K562 (cell line): ENCODE results near the gene IDS. TPM values are rescaled to one million over a fixed set of nuclear protein-coding genes. Genes with fewer than 3 reads are reported as not detected.

Experiments
- ATAC-seq: fragments of 200-7000 bp; cut with Tn5 transposase; 3 replicates; pipeline ENCODE4 v1.9.1; 2020; ENCODE audit warnings: moderate library complexity
- BruUV-seq: library from RNA; stranded (reverse); fragments of 400-500 nt; replicated peaks from 2 replicates; lab custom pipeline; 2021; lab: Mats Ljungman, UMichigan
- CTCF ChIA-PET: fragments of 300-600 bp; formaldehyde crosslinking; extraction: SDS; loops from one replicate; lab custom pipeline; 2021; ENCODE audit warnings: low intra/inter-chr PET ratio; lab: Yijun Ruan, JAX
- POLR2A ChIA-PET: fragments of 300-600, 350-650 bp; sonication (Branson Sonifier 250); formaldehyde crosslinking; extraction: SDS; loops from one replicate; lab custom pipeline; 2021; ENCODE audit warnings: antibody characterized with exemption, inconsistent platforms; lab: Yijun Ruan, JAX
- DNase-seq, 4 experiments: peaks; one replicate each; pipeline versions ENCODE4 v3.0.0 to v3.0.0-alpha.2; 2011 to 2018; ENCODE audit warnings: low spot score in 3 of 4, mixed read lengths in 3 of 4; ENCODE audit errors: extremely low read depth in 1 of 4
- FAIRE-seq: peaks from 2 replicates; lab custom pipeline; 2011; peaks lifted over from hg19 to GRCh38; lab: Jason Lieb, UNC
- H2AFZ ChIP-seq: 2 replicates; pipeline ENCODE4 v1.6.0; 2011; ENCODE audit warnings: low read depth, low read length, control low read depth, inconsistent platforms
- H3K27ac ChIP-seq: fragments of 200-600 bp; 3 replicates; pipeline ENCODE4 v1.8.0; 2011; ENCODE audit warnings: low read depth, mild to moderate bottlenecking, control low read depth, inconsistent platforms, low read length, moderate library complexity, mixed read lengths; ENCODE audit errors: extremely low read depth
- H3K27me3 ChIP-seq, 2 experiments: fragments of 300-600 bp in 1 of 2; 2 replicates in 1 of 2; 3 replicates in 1 of 2; pipeline versions ENCODE4 v1.6.0 to v1.8.0; 2011; ENCODE audit warnings: inconsistent platforms in 2 of 2, low read length in 2 of 2, mild to moderate bottlenecking in 1 of 2, mixed read lengths in 1 of 2, moderate library complexity in 1 of 2; ENCODE audit not compliant: control insufficient read depth in 2 of 2, insufficient read depth in 2 of 2
- H3K36me3 ChIP-seq: fragments of 300-600 bp; 3 replicates; pipeline ENCODE4 v1.8.0; 2011; ENCODE audit warnings: mild to moderate bottlenecking, low read length, inconsistent platforms; ENCODE audit not compliant: control insufficient read depth, insufficient read depth
- H3K4me1 ChIP-seq, 2 experiments: fragments of 200-600 bp in 1 of 2; replicated peaks in 1 of 2; 2 replicates in 1 of 2; 3 replicates in 1 of 2; pipeline versions ENCODE4 v1.5.1 to v1.8.0; 2011; ENCODE audit warnings: inconsistent platforms in 2 of 2, low read length in 2 of 2, mild to moderate bottlenecking in 1 of 2, mixed read lengths in 1 of 2, moderate library complexity in 1 of 2; ENCODE audit not compliant: control insufficient read depth in 2 of 2, insufficient read depth in 2 of 2
- H3K4me2 ChIP-seq: 2 replicates; pipeline ENCODE4 v1.6.1; 2011; ENCODE audit warnings: low read length, control low read depth, inconsistent platforms, mixed read lengths; ENCODE audit not compliant: insufficient read depth
- H3K4me3 ChIP-seq: fragments of 200-600 bp; sonication (generic), shearing (Covaris generic); 2 replicates; pipeline ENCODE4 v1.5.1; 2016; ENCODE audit warnings: control low read depth, inconsistent platforms
- H3K79me2 ChIP-seq: fragments of 200-600 bp; 3 replicates; pipeline ENCODE4 v1.8.0; 2011; ENCODE audit warnings: low read length, inconsistent platforms; ENCODE audit not compliant: control insufficient read depth, insufficient read depth
- H3K9ac ChIP-seq, 2 experiments: 2 replicates each; pipeline versions ENCODE4 v1.6.0 to v1.6.1; 2011; ENCODE audit warnings: low read depth in 2 of 2, low read length in 2 of 2, control low read depth in 1 of 2, inconsistent platforms in 1 of 2, mild to moderate bottlenecking in 1 of 2, mixed read lengths in 1 of 2; ENCODE audit not compliant: insufficient read depth in 1 of 2
- H3K9me1 ChIP-seq: one replicate; pipeline ENCODE4 v1.6.0; 2011; ENCODE audit warnings: inconsistent platforms, mild to moderate bottlenecking, low read length, moderate library complexity; ENCODE audit not compliant: control insufficient read depth, insufficient read depth
- H3K9me3 ChIP-seq: replicated peaks from 2 replicates; pipeline ENCODE4 v1.5.1; 2011; ENCODE audit warnings: low read depth, low read length, inconsistent platforms; ENCODE audit not compliant: control insufficient read depth, insufficient read depth
- H4K20me1 ChIP-seq: replicated peaks from 2 replicates; pipeline ENCODE4 v1.6.1; 2011; ENCODE audit warnings: low read length, inconsistent platforms, mixed read lengths; ENCODE audit not compliant: control insufficient read depth, insufficient read depth
- BACH1 ChIP-seq: fragments of 200-800 bp; sonication (Bioruptor generic); IDR thresholded peaks from 2 replicates; pipeline ENCODE4 v1.6.1; 2016; ENCODE audit warnings: missing genetic modification characterization, missing compliant biosample characterization
- CHD2 ChIP-seq: IDR thresholded peaks from 2 replicates; pipeline ENCODE4 v1.6.1; 2011; ENCODE audit warnings: low read depth, low read length
- CTBP1 ChIP-seq: fragments of 450-650 bp; IDR thresholded peaks from 2 replicates; pipeline ENCODE4 v1.6.1; 2016; ENCODE audit warnings: borderline replicate concordance
- DNMT1 ChIP-seq: fragments of 450-650 bp; IDR thresholded peaks from 2 replicates; pipeline ENCODE4 v1.6.1; 2016; ENCODE audit warnings: antibody characterized with exemption, mild to moderate bottlenecking
- HNRNPUL1 ChIP-seq: fragments of 200-400 bp; formaldehyde crosslinking; IDR thresholded peaks from 2 replicates; pipeline ENCODE4 v1.6.1; 2017; ENCODE audit warnings: low read length
- KAT7 ChIP-seq: sonication (generic); formaldehyde crosslinking; IDR thresholded peaks from 2 replicates; pipeline ENCODE4 v1.8.0; 2022; ENCODE audit warnings: missing genetic modification reagents, mild to moderate bottlenecking, borderline replicate concordance
- KLF10 ChIP-seq: fragments of 250-450 bp; sonication (Bioruptor Pico); IDR thresholded peaks from 2 replicates; pipeline ENCODE4 v1.6.1; 2021; ENCODE audit warnings: matching md5 sums
- MAZ ChIP-seq, 2 experiments: fragments of 450-650 bp in 1 of 2; sonication (generic) in 1 of 2; formaldehyde crosslinking; IDR thresholded peaks in 1 of 2; conservative IDR thresholded peaks in 1 of 2; 2 replicates each; pipeline versions ENCODE4 v1.4.0 to v1.5.0; 2020; ENCODE audit warnings: mild to moderate bottlenecking in 1 of 2, missing genetic modification reagents in 1 of 2
- SMARCA5 ChIP-seq: fragments of 450-650 bp; IDR thresholded peaks from 2 replicates; pipeline ENCODE4 v1.6.1; 2016
- SMARCB1 ChIP-seq: IDR thresholded peaks from 2 replicates; pipeline ENCODE4 v1.6.1; 2011; ENCODE audit warnings: improper control_type of control experiment, low read depth; ENCODE audit not compliant: insufficient read length
- SP2 ChIP-seq: IDR thresholded peaks from 2 replicates; pipeline ENCODE4 v1.6.1; 2011; ENCODE audit warnings: mild to moderate bottlenecking, low read depth, low read length, moderate library complexity; ENCODE audit not compliant: poor library complexity, severe bottlenecking; ENCODE audit errors: extremely low read depth
- TARDBP ChIP-seq: fragments of 450-650 bp; IDR thresholded peaks from 2 replicates; pipeline ENCODE4 v1.6.1; 2016
- ZNF212 ChIP-seq: fragments of 450-650 bp; formaldehyde crosslinking; IDR thresholded peaks from 2 replicates; pipeline ENCODE4 v1.4.0; 2020; ENCODE audit warnings: mild to moderate bottlenecking
- ZNF24 ChIP-seq: fragments of 450-650 bp; IDR thresholded peaks from 2 replicates; pipeline ENCODE4 v1.6.1; 2016
- ZSCAN32 ChIP-seq: fragments of 450-650 bp; formaldehyde crosslinking; IDR thresholded peaks from 2 replicates; pipeline ENCODE4 v1.4.0; 2020; ENCODE audit warnings: mild to moderate bottlenecking, moderate library complexity
- WGBS: fragments of 100-300 bp; shearing (Covaris generic); methylation state at CpG from one replicate; pipeline ENCODE4 v1.1.6; 2016; ENCODE audit warnings: low coverage, mixed read lengths; ENCODE audit not compliant: insufficient coverage; ENCODE audit errors: missing lambda C conversion rate; 5-methylcytosine and 5-hydroxymethylcytosine counted together
- in situ Hi-C: fragments of 300-500 bp; cut with MboI; formaldehyde crosslinking; loops from 4 replicates; pipeline ENCODE4 v1.15.0; 2018; ENCODE audit warnings: inconsistent platforms, mixed read lengths
- intact Hi-C: fragments of 100-400 bp; cut with micrococcal nuclease; formaldehyde crosslinking; loops from 2 replicates; pipeline ENCODE4 v1.14.2; 2022
- polyA plus RNA-seq, 8 experiments: library from polyadenylated mRNA; depleted of rRNA in 4 of 8; stranded (reverse) in 5 of 8; unstranded in 3 of 8; fragments of >200 nt; fragmentation: Nextera tagmentation in 2 of 8; fragmentation: Illumina TruSeq in 1 of 8; extraction: Ambion mirVana in 2 of 8; extraction: Trizol in 1 of 8; gene quantifications; 2 replicates each; pipeline versions ENCODE4 v1.2.1 to v1.2.3, GENCODE V29; 2011 to 2014; ENCODE audit warnings: inconsistent platforms in 1 of 8, missing spikeins in 1 of 8
- total RNA-seq, 7 experiments: library from RNA; depleted of rRNA in 6 of 7; stranded (reverse); fragments of >200 nt in 6 of 7; fragmentation: Illumina TruSeq in 2 of 7; extraction: Trizol in 2 of 7; gene quantifications; 2 replicates each; pipeline versions ENCODE4 v1.2.1 to v1.2.3, GENCODE V29; 2011 to 2021; ENCODE audit warnings: low replicate concordance in 1 of 7
- TF ChIP-seq, protein P1 (sequence below): IDR thresholded peaks from 3 replicates; pipeline ENCODE4 v1.6.1; 2011; ENCODE audit warnings: borderline replicate concordance, mild to moderate bottlenecking; ENCODE audit not compliant: insufficient read length, insufficient read depth
- TF ChIP-seq, protein P2 (sequence below): IDR thresholded peaks from 2 replicates; pipeline ENCODE4 v1.6.1; 2011; ENCODE audit not compliant: insufficient read length; ENCODE audit errors: extremely low read depth

The IDS gene
- total and polyA plus RNA-seq, 9 of the 15 experiments (the other 6 are each of a cell fraction or from before 2014, with no cell fraction given): 2.0 to 18.6 (median 8.6) TPM

DNA sequence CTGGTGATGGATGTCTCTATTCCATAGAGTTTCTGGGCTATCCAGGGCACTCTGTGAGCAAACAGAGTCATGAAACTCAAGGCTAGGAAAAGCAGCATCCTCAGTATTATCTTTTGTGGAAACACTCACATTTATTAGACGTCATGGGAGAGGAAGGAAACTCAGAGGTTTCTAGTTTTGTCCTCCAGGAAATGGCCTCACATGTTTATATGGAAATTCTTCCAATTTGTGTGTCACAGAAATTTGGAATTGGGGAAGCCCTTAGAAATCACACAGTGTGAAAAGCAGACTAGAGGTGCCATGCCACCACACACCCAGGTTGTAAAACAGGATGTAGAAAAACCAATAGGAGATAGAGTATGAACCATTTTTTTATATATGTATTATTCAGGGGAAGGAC, 31.1 kb downstream of the IDS start:
- no TSS peak for BruUV-seq
- H3K4me2 ChIP-seq: no peak overlapping the region
- no peaks in the 10 kb centered on the region for H3K36me3 ChIP-seq
- POLR2A ChIA-PET: no interaction called here
- H3K9ac ChIP-seq: no peak overlapping the region
- no peak for DNase-seq
- in situ Hi-C loops: no loop called here
- TF ChIP-seq CHD2: no peak
- TF ChIP-seq, all 486 proteins: peak for 0
- FAIRE-seq: no peak
- CTCF ChIA-PET: no interaction called here
- H3K79me2 ChIP-seq: no peaks in the 10 kb centered on the region
- peaks cover 0 to 4% of the 10 kb centered on the region in 2 experiments; a peak in 2 of 5 replicates for H3K4me1 ChIP-seq
- H3K9me3 ChIP-seq: no peaks in the 10 kb centered on the region
- no peaks in the 10 kb centered on the region for H4K20me1 ChIP-seq
- no peak overlapping the region for H3K27ac ChIP-seq
- H3K9me1 ChIP-seq: no peaks in the 10 kb centered on the region
- ATAC-seq: no peak
- WGBS: 0% methylated on average over 1 of the region's 1 CpG
- peaks cover 0 to 7% of the 10 kb centered on the region in 2 experiments; a peak in 1 of 5 replicates for H3K27me3 ChIP-seq
- intact Hi-C loops: loop anchor here (5.0 kb wide), 1 partner anchor 187 kb away; no protein-coding TSS in a partner anchor
- no peak overlapping the region for H2AFZ ChIP-seq
- H3K4me3 ChIP-seq: no peak overlapping the region

DNA sequence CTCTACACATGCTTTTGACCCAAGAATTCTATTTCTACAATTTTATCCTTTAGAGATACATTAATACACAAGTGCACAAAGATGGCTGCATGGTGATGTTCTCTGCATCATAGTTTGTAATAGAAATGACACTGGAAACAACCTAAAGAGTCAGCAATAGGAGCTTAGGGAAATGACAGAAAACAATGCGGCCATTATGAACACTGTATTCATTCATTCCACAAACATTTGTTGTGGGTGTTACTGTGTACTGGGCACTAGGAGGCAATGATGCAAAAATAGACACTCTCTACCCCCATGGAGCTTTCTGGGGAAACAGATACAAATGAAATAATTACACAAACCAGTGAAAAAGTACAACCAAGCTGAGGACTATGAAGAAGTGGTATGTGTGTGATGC, 32.0 kb downstream of the IDS start:
- Histone ChIP-seq H3K36me3 (no peaks in the 10 kb centered on the region), H3K27me3 (peaks cover 0 to 7% of the 10 kb centered on the region in 2 experiments; a peak in 1 of 5 replicates), H3K4me1 (peaks cover 0 to 4% of the 10 kb centered on the region in 2 experiments; a peak in 2 of 5 replicates), H3K9ac (no peak overlapping the region), H3K9me3 (no peaks in the 10 kb centered on the region), H4K20me1 (no peaks in the 10 kb centered on the region), H3K79me2 (no peaks in the 10 kb centered on the region), H2AFZ (no peak overlapping the region), H3K4me2 (no peak overlapping the region), H3K9me1 (no peaks in the 10 kb centered on the region), H3K27ac (no peak overlapping the region), H3K4me3 (no peak overlapping the region)
- BruUV-seq: no TSS peak
- in situ Hi-C loops (no loop called here), intact Hi-C loops (loop anchor here (5.0 kb wide), 1 partner anchor 186 kb away; no protein-coding TSS in a partner anchor)
- WGBS: 0% methylated on average over 1 of the region's 1 CpG
- FAIRE-seq: no peak
- POLR2A ChIA-PET: no interaction called here
- no peak for ATAC-seq
- no peak for DNase-seq
- CTCF ChIA-PET: no interaction called here
- no peak for TF ChIP-seq MAZ (CRISPR knock-in tag; conservative IDR thresholded peaks at IDR 0.05 in 1 of 2, IDR thresholded peaks at IDR 0.05 in 1 of 2)
- TF ChIP-seq HNRNPUL1: no peak
- no peak for TF ChIP-seq KLF10 (CRISPR knock-in tag)
- TF ChIP-seq KAT7 (CRISPR knock-in tag): no peak
- TF ChIP-seq, protein P1, sequence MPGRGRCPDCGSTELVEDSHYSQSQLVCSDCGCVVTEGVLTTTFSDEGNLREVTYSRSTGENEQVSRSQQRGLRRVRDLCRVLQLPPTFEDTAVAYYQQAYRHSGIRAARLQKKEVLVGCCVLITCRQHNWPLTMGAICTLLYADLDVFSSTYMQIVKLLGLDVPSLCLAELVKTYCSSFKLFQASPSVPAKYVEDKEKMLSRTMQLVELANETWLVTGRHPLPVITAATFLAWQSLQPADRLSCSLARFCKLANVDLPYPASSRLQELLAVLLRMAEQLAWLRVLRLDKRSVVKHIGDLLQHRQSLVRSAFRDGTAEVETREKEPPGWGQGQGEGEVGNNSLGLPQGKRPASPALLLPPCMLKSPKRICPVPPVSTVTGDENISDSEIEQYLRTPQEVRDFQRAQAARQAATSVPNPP: no peak
- no peak for TF ChIP-seq ZNF24
- no peak for TF ChIP-seq DNMT1
- no peak for TF ChIP-seq CTBP1
- TF ChIP-seq ZNF212: no peak
- TF ChIP-seq TARDBP: no peak
- TF ChIP-seq SMARCB1: no peak
- TF ChIP-seq, protein P2, sequence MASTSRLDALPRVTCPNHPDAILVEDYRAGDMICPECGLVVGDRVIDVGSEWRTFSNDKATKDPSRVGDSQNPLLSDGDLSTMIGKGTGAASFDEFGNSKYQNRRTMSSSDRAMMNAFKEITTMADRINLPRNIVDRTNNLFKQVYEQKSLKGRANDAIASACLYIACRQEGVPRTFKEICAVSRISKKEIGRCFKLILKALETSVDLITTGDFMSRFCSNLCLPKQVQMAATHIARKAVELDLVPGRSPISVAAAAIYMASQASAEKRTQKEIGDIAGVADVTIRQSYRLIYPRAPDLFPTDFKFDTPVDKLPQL: no peak
- TF ChIP-seq SP2: no peak
- no peak for TF ChIP-seq ZSCAN32
- no peak for TF ChIP-seq SMARCA5
- no peak for TF ChIP-seq BACH1 (tag)
